ENCODE results near the gene TMED7.

DNA sequence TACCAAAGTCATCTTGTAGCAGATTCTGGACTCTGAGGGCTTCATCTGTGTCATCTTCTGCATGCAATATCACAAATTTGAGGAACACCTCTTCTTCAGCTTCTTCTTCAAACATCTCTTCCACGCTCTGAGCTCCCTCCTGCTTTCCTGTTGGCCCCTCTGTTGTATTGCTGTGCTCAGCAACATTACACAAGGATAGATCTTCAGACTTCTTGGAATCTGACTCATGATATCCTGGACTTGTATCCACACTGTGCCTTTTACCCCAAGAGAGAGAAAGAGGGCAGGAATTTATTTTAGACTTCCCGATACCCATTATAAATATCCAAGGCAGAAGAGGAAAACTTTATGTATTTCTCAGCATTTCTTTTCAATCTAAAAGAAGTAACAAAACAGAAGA lies 44.9 kb downstream of the TMED7 start:
- TF ChIP-seq, protein P1, sequence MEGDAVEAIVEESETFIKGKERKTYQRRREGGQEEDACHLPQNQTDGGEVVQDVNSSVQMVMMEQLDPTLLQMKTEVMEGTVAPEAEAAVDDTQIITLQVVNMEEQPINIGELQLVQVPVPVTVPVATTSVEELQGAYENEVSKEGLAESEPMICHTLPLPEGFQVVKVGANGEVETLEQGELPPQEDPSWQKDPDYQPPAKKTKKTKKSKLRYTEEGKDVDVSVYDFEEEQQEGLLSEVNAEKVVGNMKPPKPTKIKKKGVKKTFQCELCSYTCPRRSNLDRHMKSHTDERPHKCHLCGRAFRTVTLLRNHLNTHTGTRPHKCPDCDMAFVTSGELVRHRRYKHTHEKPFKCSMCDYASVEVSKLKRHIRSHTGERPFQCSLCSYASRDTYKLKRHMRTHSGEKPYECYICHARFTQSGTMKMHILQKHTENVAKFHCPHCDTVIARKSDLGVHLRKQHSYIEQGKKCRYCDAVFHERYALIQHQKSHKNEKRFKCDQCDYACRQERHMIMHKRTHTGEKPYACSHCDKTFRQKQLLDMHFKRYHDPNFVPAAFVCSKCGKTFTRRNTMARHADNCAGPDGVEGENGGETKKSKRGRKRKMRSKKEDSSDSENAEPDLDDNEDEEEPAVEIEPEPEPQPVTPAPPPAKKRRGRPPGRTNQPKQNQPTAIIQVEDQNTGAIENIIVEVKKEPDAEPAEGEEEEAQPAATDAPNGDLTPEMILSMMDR (IDR thresholded peaks at IDR 0.05; ENCODE audit: borderline replicate concordance, extremely low read depth, low read length, poor library complexity, severe bottlenecking) = no peak
- no peak for TF ChIP-seq EZH2 (IDR thresholded peaks at IDR 0.05; ENCODE audit: borderline replicate concordance, low read depth, low read length, severe bottlenecking)

Measured in DND-41 (cell line).